Measurements from ENCODE around the gene ISCA1.

Gene ISCA1

DNA sequence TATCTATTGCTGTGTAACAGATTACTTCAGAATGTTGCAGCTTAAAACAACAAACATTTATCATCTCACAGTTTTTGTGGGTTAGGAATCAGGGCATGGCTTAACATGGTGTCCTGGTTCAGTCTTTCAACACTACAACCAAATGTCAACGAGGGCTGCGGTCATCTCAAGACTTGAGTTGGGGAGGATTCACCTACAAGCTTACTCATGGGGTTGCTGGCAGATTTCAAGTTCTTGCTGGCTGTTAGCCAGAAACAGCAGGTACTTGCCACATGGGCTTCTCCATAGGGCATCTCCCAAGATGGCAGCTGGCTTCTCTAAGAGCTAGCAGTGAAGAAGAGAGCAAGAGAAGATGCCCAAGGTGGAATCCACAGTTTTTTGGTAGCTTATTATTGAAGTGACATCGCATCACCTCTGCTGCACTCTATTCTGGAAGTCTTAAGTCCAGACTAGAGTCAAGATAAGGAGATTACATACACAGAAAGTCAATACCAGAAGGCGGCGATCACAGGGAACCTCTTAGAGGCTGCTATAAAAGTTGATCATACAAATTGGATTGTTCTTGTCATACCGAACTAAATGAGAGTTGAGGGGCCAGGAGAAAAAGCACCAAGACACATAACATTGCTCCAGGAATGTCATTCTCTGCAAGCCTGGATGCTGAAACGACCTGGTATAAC, 65.1 kb downstream of the ISCA1 start:
- DNase-seq = no peak

Data from NCI-H1694 (cell line).